GM23338 (cell line): ENCODE results near the gene USH2A.

Experiments used
- EZH2 ChIP-seq: fragments of 200-600 bp; sonication (generic); IDR thresholded peaks from one replicate; pipeline ENCODE4 v1.8.0; 2017; ENCODE audit warnings: antibody characterized with exemption, mild to moderate bottlenecking, low read depth; ENCODE audit not compliant: unreplicated experiment
- POLR2AphosphoS5 ChIP-seq: IDR thresholded peaks from 2 replicates; pipeline ENCODE4 v1.6.1; 2016; ENCODE audit warnings: antibody characterized with exemption, low read depth
- TF ChIP-seq, protein P1 (sequence below), 2 experiments: fragments of 200-600 bp in 1 of 2; sonication (generic) in 1 of 2; conservative IDR thresholded peaks; 2 replicates each; pipeline versions ENCODE4 v1.5.1 to v1.6.1; 2016 to 2017; ENCODE audit warnings: antibody characterized with exemption in 2 of 2, low read depth in 2 of 2, mild to moderate bottlenecking in 2 of 2, moderate library complexity in 1 of 2
- TF ChIP-seq, protein P2 (sequence below): IDR thresholded peaks from one replicate; pipeline ENCODE4 v1.6.1; 2018; ENCODE audit warnings: antibody characterized with exemption; ENCODE audit not compliant: unreplicated experiment

GRCh38 chr1:215612391-215612790 lies 810.9 kb downstream of the USH2A start:
- TF ChIP-seq, protein P1, sequence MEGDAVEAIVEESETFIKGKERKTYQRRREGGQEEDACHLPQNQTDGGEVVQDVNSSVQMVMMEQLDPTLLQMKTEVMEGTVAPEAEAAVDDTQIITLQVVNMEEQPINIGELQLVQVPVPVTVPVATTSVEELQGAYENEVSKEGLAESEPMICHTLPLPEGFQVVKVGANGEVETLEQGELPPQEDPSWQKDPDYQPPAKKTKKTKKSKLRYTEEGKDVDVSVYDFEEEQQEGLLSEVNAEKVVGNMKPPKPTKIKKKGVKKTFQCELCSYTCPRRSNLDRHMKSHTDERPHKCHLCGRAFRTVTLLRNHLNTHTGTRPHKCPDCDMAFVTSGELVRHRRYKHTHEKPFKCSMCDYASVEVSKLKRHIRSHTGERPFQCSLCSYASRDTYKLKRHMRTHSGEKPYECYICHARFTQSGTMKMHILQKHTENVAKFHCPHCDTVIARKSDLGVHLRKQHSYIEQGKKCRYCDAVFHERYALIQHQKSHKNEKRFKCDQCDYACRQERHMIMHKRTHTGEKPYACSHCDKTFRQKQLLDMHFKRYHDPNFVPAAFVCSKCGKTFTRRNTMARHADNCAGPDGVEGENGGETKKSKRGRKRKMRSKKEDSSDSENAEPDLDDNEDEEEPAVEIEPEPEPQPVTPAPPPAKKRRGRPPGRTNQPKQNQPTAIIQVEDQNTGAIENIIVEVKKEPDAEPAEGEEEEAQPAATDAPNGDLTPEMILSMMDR (conservative IDR thresholded peaks at IDR 0.05; ENCODE audit: low read depth in 2 of 2): no peak
- no peak for TF ChIP-seq EZH2
- no peak for TF ChIP-seq POLR2AphosphoS5
- TF ChIP-seq, protein P2, sequence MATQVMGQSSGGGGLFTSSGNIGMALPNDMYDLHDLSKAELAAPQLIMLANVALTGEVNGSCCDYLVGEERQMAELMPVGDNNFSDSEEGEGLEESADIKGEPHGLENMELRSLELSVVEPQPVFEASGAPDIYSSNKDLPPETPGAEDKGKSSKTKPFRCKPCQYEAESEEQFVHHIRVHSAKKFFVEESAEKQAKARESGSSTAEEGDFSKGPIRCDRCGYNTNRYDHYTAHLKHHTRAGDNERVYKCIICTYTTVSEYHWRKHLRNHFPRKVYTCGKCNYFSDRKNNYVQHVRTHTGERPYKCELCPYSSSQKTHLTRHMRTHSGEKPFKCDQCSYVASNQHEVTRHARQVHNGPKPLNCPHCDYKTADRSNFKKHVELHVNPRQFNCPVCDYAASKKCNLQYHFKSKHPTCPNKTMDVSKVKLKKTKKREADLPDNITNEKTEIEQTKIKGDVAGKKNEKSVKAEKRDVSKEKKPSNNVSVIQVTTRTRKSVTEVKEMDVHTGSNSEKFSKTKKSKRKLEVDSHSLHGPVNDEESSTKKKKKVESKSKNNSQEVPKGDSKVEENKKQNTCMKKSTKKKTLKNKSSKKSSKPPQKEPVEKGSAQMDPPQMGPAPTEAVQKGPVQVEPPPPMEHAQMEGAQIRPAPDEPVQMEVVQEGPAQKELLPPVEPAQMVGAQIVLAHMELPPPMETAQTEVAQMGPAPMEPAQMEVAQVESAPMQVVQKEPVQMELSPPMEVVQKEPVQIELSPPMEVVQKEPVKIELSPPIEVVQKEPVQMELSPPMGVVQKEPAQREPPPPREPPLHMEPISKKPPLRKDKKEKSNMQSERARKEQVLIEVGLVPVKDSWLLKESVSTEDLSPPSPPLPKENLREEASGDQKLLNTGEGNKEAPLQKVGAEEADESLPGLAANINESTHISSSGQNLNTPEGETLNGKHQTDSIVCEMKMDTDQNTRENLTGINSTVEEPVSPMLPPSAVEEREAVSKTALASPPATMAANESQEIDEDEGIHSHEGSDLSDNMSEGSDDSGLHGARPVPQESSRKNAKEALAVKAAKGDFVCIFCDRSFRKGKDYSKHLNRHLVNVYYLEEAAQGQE: no peak
